Endothelial cell of umbilical vein (primary cell): ENCODE data around the gene CCRL2. TPM values are rescaled to one million over a fixed set of nuclear protein-coding genes. Genes with fewer than 3 reads are reported as not detected.
A peak's percentile ranks its signal among the peaks of the same experiment; 100 is the strongest.

Experiments
- BruUV-seq: library from RNA; stranded (reverse); fragments of 400-500 nt; replicated peaks from 2 replicates; lab custom pipeline; 2021; lab: Mats Ljungman, UMichigan
- CTCF ChIA-PET: fragments of 300-600, 350-600 bp; sonication (Branson Sonifier 250); formaldehyde crosslinking; loops from one replicate; lab custom pipeline; 2021; ENCODE audit warnings: antibody characterized with exemption, inconsistent platforms; lab: Charles Lee
- POLR2A ChIA-PET: fragments of 300-600, 350-600 bp; sonication (Branson Sonifier 250); formaldehyde crosslinking; loops from one replicate; lab custom pipeline; 2021; ENCODE audit warnings: antibody characterized with exemption, inconsistent platforms; lab: Charles Lee
- DNase-seq: peaks from one replicate; pipeline ENCODE4 v3.0.0-alpha.2; 2011; ENCODE audit warnings: low read depth, low spot score
- FAIRE-seq: peaks from 2 replicates; lab custom pipeline; 2011; peaks lifted over from hg19 to GRCh38; lab: Jason Lieb, UNC
- H2AFZ ChIP-seq: 2 replicates; pipeline ENCODE4 v1.6.0; 2012; ENCODE audit warnings: low read depth, low read length, control low read depth, inconsistent platforms
- H3K27ac ChIP-seq: 2 replicates; pipeline ENCODE4 v1.5.1; 2011; ENCODE audit warnings: low read depth, mild to moderate bottlenecking, control low read depth, low read length, moderate library complexity; ENCODE audit not compliant: insufficient read depth
- H3K27me3 ChIP-seq, 2 experiments: 2 replicates each; pipeline versions ENCODE4 v1.6.0 to v1.6.1; 2011; ENCODE audit warnings: low read length in 2 of 2, mixed read lengths in 1 of 2; ENCODE audit not compliant: control insufficient read depth in 2 of 2, insufficient read depth in 2 of 2
- H3K36me3 ChIP-seq, 2 experiments: 2 replicates in 1 of 2; 3 replicates in 1 of 2; pipeline ENCODE4 v1.5.1; 2011; ENCODE audit warnings: low read length in 2 of 2, mild to moderate bottlenecking in 1 of 2, moderate library complexity in 1 of 2; ENCODE audit not compliant: control insufficient read depth in 2 of 2, insufficient read depth in 2 of 2; ENCODE audit errors: extremely low read depth in 1 of 2
- H3K4me1 ChIP-seq: 3 replicates; pipeline ENCODE4 v1.5.1; 2011; ENCODE audit warnings: mild to moderate bottlenecking, low read length; ENCODE audit not compliant: control insufficient read depth, insufficient read depth; ENCODE audit errors: extremely low read depth
- H3K4me2 ChIP-seq: 2 replicates; pipeline ENCODE4 v1.6.1; 2011; ENCODE audit warnings: low read length, control low read depth, mixed read lengths; ENCODE audit not compliant: insufficient read depth
- H3K4me3 ChIP-seq, 3 experiments: fragments of 200-600 bp in 1 of 3; sonication (generic), shearing (Covaris generic) in 1 of 3; replicated peaks in 1 of 3; 2 replicates each; pipeline ENCODE4 v1.5.1; 2011 to 2016; ENCODE audit warnings: control low read depth in 3 of 3, low read length in 3 of 3, mild to moderate bottlenecking in 2 of 3, inconsistent platforms in 1 of 3, low read depth in 1 of 3, moderate library complexity in 1 of 3; ENCODE audit not compliant: insufficient read depth in 1 of 3
- H3K79me2 ChIP-seq: 2 replicates; pipeline ENCODE4 v1.6.0; 2012; ENCODE audit warnings: low read length, inconsistent platforms; ENCODE audit not compliant: control insufficient read depth, insufficient read depth
- H3K9ac ChIP-seq: replicated peaks from 2 replicates; pipeline ENCODE3; 2011; ENCODE audit warnings: low read length, control low read depth; ENCODE audit not compliant: insufficient read depth; ENCODE audit errors: extremely low read depth
- H3K9me1 ChIP-seq: replicated peaks from 3 replicates; pipeline ENCODE4 v1.6.0; 2011; ENCODE audit warnings: mild to moderate bottlenecking, low read length; ENCODE audit not compliant: control insufficient read depth, insufficient read depth; ENCODE audit errors: extremely low read depth
- H3K9me3 ChIP-seq: replicated peaks from 2 replicates; pipeline ENCODE4 v1.5.1; 2012; ENCODE audit warnings: low read length, inconsistent platforms; ENCODE audit not compliant: control insufficient read depth, insufficient read depth
- H4K20me1 ChIP-seq: replicated peaks from 2 replicates; pipeline ENCODE3; 2011; ENCODE audit warnings: mild to moderate bottlenecking, low read length; ENCODE audit not compliant: control insufficient read depth, insufficient read depth; ENCODE audit errors: extremely low read depth
- FOS ChIP-seq: IDR thresholded peaks from 2 replicates; pipeline ENCODE4 v1.6.1; 2011; ENCODE audit warnings: mild to moderate bottlenecking, low read length, moderate library complexity, borderline replicate concordance; ENCODE audit not compliant: insufficient read depth
- GATA2 ChIP-seq: IDR thresholded peaks from 2 replicates; pipeline ENCODE4 v1.7.0; 2011; ENCODE audit warnings: low read depth, mild to moderate bottlenecking, moderate library complexity, mixed read lengths, low read length; ENCODE audit not compliant: insufficient read length, insufficient read depth
- POLR2A ChIP-seq: IDR thresholded peaks from 2 replicates; pipeline ENCODE4 v1.6.1; 2012; ENCODE audit warnings: low read depth, mild to moderate bottlenecking, control low read depth, low read length
- POLR2AphosphoS5 ChIP-seq: IDR thresholded peaks from 2 replicates; pipeline ENCODE4 v1.6.1; 2012; ENCODE audit warnings: low read depth, mild to moderate bottlenecking, control low read depth, low read length, moderate library complexity; ENCODE audit not compliant: insufficient read depth
- dilution Hi-C: fragments of 300-500 bp; cut with MboI; formaldehyde crosslinking; loops from one replicate; pipeline ENCODE4 v1.15.0; 2019; ENCODE audit warnings: low sequenced_read_pairs; ENCODE audit not compliant: extremely low pct_ligation_motif_present
- intact Hi-C: fragments of 100-400 bp; cut with micrococcal nuclease; formaldehyde crosslinking; loops from one replicate; pipeline ENCODE4 v1.10.0; 2022
- polyA plus RNA-seq, 4 experiments: library from polyadenylated mRNA; depleted of rRNA in 3 of 4; stranded (reverse) in 3 of 4; unstranded in 1 of 4; fragments of >200 nt; gene quantifications; 2 replicates each; pipeline versions ENCODE4 v1.2.1 to v1.2.3, GENCODE V29; 2011 to 2012; ENCODE audit warnings: missing spikeins in 1 of 4
- total RNA-seq: library from RNA; stranded (reverse); gene quantifications from 2 replicates; pipeline ENCODE4 v1.2.3, GENCODE V29; 2021
- TF ChIP-seq, protein P1 (sequence below): IDR thresholded peaks from 2 replicates; pipeline ENCODE4 v1.6.1; 2011; ENCODE audit not compliant: insufficient read depth, insufficient read length
- TF ChIP-seq, protein P2 (sequence below), 2 donors: IDR thresholded peaks; 1 replicate in 1 of 2; 2 replicates in 1 of 2; pipeline ENCODE4 v1.5.1; 2011; ENCODE audit warnings: low read length in 2 of 2, mild to moderate bottlenecking in 2 of 2, moderate library complexity in 2 of 2, control low read depth in 1 of 2, inconsistent platforms in 1 of 2, low read depth in 1 of 2; ENCODE audit not compliant: insufficient read depth in 1 of 2; ENCODE audit errors: extremely low read depth in 1 of 2

Gene CCRL2
- total and polyA plus RNA-seq, 2 donors (not counting 3 experiments of a cell fraction or from before 2014, with no cell fraction given): 6.4 to 6.6 TPM

DNA sequence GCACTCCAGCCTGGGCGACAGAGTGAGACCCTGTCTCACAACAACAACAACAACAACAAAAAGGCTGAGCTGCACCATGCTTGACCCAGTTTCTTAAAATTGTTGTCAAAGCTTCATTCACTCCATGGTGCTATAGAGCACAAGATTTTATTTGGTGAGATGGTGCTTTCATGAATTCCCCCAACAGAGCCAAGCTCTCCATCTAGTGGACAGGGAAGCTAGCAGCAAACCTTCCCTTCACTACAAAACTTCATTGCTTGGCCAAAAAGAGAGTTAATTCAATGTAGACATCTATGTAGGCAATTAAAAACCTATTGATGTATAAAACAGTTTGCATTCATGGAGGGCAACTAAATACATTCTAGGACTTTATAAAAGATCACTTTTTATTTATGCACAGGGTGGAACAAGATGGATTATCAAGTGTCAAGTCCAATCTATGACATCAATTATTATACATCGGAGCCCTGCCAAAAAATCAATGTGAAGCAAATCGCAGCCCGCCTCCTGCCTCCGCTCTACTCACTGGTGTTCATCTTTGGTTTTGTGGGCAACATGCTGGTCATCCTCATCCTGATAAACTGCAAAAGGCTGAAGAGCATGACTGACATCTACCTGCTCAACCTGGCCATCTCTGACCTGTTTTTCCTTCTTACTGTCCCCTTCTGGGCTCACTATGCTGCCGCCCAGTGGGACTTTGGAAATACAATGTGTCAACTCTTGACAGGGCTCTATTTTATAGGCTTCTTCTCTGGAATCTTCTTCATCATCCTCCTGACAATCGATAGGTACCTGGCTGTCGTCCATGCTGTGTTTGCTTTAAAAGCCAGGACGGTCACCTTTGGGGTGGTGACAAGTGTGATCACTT lies 34.3 kb upstream of the CCRL2 start:
- Histone ChIP-seq H3K9me3 (no peaks in the 10 kb centered on the region), H3K9me1 (no peaks in the 10 kb centered on the region), H3K27me3 (peaks cover 12 to 22% of the 10 kb centered on the region in 2 experiments), H4K20me1 (no peaks in the 10 kb centered on the region), H3K4me2 (no peak overlapping the region), H3K4me3 (no peak overlapping the region), H3K9ac (no peak overlapping the region), H3K4me1 (no peaks in the 10 kb centered on the region), H3K36me3 (no peaks in the 10 kb centered on the region), H3K27ac (no peak overlapping the region), H3K79me2 (no peaks in the 10 kb centered on the region), H2AFZ (no peak overlapping the region)
- TF ChIP-seq GATA2: no peak
- no peak for TF ChIP-seq FOS
- TF ChIP-seq, protein P1, sequence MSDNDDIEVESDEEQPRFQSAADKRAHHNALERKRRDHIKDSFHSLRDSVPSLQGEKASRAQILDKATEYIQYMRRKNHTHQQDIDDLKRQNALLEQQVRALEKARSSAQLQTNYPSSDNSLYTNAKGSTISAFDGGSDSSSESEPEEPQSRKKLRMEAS: no peak
- TF ChIP-seq, protein P2, sequence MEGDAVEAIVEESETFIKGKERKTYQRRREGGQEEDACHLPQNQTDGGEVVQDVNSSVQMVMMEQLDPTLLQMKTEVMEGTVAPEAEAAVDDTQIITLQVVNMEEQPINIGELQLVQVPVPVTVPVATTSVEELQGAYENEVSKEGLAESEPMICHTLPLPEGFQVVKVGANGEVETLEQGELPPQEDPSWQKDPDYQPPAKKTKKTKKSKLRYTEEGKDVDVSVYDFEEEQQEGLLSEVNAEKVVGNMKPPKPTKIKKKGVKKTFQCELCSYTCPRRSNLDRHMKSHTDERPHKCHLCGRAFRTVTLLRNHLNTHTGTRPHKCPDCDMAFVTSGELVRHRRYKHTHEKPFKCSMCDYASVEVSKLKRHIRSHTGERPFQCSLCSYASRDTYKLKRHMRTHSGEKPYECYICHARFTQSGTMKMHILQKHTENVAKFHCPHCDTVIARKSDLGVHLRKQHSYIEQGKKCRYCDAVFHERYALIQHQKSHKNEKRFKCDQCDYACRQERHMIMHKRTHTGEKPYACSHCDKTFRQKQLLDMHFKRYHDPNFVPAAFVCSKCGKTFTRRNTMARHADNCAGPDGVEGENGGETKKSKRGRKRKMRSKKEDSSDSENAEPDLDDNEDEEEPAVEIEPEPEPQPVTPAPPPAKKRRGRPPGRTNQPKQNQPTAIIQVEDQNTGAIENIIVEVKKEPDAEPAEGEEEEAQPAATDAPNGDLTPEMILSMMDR (IDR thresholded peaks at IDR 0.05; ENCODE audit: extremely low read depth in 1 of 2, insufficient read depth in 1 of 2, low read depth in 1 of 2, low read length in 2 of 2): peak in 1 of 2 donors; percentile 27
- no peak for TF ChIP-seq POLR2AphosphoS5
- TF ChIP-seq POLR2A: no peak
- intact Hi-C loops: loop anchor here (10.0 kb wide), 1 partner anchor 182 kb away; no protein-coding TSS in a partner anchor
- ChIA-PET CTCF (interaction anchor here (0.7 to 6.1 kb wide), 4 partner anchors 54 to 434 kb away, joined by 3 to 45 read pairs (median 6); no protein-coding TSS in a partner anchor), POLR2A (no interaction called here)
- dilution Hi-C loops: no loop called here
- no peak for DNase-seq
- FAIRE-seq: no peak
- no TSS peak for BruUV-seq
